Measurements from ENCODE around the gene GPBP1.
"Not testable (repeated sequence)": the region's sequence is repeated elsewhere in the genome, so short reads cannot be mapped to it uniquely, and the experiment has no call there.

The GPBP1 gene

DNA sequence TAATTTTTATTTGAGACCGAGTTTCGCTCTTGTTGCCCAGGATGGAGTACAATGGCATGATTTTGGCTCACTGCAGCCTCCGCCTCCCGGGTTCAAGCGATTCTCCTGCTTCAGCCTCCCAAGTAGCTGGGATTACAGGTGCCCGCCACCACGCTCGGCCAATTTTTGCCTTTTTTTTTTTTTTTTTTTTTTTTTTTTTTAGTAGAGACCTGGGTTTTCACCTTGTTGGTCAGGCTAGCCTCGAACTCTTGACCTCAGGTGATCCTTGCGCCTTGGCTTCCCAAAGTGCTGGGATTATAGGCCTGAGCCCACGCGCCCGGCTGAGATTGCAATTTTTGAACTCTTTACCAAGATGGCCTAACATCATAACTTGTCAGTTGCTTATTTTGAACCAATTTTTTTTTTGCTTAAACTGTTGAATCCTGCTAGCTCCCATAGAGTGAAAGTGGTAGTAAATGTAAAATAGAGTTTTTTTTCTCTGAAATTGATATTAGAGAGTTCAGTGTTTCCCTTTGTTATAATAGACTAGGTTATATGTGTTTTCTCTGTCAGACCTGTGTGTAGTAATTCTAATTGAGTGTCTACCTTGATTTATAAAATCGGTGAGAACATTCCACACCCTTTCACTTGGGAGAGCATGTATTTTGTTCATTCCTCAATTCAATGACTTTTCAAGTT lies 3.8 kb downstream of the GPBP1 start:
- DNase-seq = no peak

- DNase-seq = not testable (repeated sequence)
These were observed 4.4 kb downstream of the GPBP1 start for GRCh38 chr5:57178238-57178637.

DNA sequence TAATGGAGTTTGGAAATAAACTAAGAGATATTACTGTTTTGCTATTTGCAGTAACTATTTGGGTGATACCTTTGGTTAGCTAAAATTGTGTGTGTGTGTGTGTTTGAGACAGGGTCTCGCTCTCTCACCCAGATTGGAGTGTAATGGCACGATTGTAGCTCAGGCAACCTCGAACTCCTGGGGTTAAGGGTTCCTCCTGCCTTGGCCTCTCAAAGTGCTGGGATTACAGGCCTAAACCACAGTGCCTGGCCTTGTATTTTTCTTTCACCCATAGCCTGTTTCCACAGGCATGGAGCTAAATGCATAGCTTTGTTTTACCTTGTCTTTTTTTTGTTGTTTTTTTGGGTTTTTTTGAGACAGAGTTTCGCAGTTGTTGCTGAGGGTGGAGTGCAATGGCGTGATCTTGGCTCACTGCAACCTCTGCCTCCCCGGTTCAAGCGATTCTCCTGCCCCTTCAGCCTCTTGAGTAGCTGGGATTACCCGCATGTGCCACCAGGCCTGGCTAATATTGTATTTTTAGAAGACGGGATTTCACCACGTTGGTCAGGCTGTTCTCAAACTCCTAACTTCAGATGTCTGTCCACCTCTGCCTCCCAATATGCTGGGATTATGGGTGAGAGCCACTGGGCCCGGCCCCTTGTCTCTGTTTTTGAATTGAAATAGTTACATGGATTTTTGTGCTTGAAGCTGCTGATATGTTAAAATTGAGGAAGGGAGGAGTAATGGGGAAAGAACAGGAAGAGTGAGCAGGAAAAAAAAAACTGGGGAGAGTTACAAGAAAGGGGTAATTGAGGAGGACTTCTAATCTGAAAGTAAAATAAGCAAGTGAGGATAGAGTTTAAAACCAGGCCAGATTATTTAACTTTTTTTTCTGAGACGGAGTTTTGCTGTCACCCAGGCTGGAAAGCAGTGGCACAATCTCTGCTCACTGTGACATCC lies 5.7 kb downstream of the GPBP1 start:
- DNase-seq = no peak

GRCh38 chr5:57181154-57181553 lies 7.3 kb downstream of the GPBP1 start:
- DNase-seq = no peak

- peak; percentile 33 for DNase-seq
These were observed 10.5 kb downstream of the GPBP1 start for GRCh38 chr5:57184322-57184721.

DNA sequence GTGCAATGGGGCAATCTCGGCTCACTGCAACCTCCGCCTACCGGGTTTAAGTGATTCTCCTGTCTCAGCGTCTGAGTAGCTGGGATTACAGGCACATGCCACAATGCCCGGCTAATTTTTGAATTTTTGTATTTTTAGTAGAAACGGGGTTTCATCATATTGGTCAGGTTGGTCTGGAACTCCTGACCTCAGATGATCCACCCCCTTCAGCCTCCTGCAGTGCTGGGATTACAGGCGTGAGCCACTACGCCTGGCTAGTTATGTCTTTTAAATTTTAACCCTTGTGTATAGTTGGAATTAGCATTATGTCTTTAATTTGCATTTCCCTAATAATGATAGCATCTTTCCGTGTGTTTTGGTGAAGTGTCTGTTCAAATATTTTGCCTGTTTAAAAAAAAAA lies 11.5 kb downstream of the GPBP1 start:
- DNase-seq = no peak

- DNase-seq = no peak
These were observed 12.3 kb downstream of the GPBP1 start for GRCh38 chr5:57186194-57186593.

DNA sequence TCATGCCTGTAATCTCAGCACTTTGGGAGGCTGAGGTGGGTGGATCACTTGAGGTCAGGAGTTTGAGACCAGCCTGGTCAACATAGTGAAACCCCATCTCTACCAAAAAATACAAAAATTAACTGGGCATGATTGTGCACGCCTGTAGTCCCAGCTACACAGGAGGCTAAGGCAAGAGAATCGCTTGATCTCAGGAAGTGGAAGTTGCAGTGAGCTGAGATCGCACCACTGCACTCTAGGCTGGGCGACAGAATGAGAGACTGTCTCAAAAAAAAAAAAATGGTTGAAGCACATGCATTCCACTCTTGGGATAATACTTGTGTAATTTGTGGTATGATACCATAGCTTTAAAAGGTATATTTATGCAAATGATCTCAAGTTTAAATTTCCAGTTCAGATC lies 14.1 kb downstream of the GPBP1 start:
- DNase-seq = not testable (repeated sequence)

GRCh38 chr5:57189515-57189914 lies 15.7 kb downstream of the GPBP1 start:
- DNase-seq = no peak

GRCh38 chr5:57190593-57190992 lies 16.7 kb downstream of the GPBP1 start:
- DNase-seq = no peak

- DNase-seq = no peak
These were observed 17.3 kb downstream of the GPBP1 start for GRCh38 chr5:57191163-57191562.

- DNase-seq = no peak
These were observed 18.1 kb downstream of the GPBP1 start for GRCh38 chr5:57191986-57192385.

GRCh38 chr5:57192832-57193231 lies 19.0 kb downstream of the GPBP1 start:
- not testable (repeated sequence) for DNase-seq

GRCh38 chr5:57193757-57194413 lies 20.0 kb downstream of the GPBP1 start:
- DNase-seq = no peak

GRCh38 chr5:57194653-57195052 lies 20.8 kb downstream of the GPBP1 start:
- DNase-seq = no peak

DNA sequence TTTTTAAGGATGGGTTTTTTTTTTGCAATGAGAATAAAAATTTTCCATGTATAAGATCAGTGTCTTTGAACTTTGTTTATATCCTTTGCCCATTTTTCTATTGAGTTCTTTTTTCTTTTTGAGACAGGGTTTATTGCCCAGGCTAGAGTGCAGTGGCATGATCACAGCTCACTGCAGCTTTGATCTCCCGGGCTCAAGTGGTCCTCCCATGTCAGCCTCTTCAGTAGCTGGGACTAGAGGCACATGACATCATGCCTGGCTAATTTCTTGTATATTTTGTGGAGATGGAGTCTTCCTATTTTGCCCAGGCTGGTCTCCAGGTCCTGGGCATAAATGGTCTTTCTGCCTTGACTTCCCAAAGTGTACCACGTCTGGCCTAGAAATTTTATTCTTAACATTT lies 21.2 kb downstream of the GPBP1 start:
- peak; percentile 15 for DNase-seq

- no peak for DNase-seq
These were observed 26.0 kb downstream of the GPBP1 start for GRCh38 chr5:57199866-57200265.

DNA sequence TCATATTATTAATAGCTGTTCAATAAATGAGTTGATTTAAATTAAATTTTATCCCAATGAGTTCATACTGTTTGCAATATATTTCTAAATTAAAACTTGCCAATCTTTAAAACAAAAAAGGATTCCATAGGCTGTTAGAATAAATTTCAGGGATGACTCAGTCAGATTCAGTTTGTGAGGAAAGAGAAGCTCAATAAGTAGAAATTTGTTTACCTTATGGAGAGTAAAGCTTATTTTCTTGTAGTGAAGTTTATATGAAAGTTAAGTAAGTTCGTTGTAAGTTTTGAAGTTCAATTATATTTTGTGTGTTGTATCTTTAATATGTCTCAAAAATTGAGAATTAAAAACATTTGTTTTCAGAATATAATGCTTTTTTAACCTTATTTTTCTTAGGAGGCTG lies 29.0 kb downstream of the GPBP1 start:
- DNase-seq = no peak

DNA sequence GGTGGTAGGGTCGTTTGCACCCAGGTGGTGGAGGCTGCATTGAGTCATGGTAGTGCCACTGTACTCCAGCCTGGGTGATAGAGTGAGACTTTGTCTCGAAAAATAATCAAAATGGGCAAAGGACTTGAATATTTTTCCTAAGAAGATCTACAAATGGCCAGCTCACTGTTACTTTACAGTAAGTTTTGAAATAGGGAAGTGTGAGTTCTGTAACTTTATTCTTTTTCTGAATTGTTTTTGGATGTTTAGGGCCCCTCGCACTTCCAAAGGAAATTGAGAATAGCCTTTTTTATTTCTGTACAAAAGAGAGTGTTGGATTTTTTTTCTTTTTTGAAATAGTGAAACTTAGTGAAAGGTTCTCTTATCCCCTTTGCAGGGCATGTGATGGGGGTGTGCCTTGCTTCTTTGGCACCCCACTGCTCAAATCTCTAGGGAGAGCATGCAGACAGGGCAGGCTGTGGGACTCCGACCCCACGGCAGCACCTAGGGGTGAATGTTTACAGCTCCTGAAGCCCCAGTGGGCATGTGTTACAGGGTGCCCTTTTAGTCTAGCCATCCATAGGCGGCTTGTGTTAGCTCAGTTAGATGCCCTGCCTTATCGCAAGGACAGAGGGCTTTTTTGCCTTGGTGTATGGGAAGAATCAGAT lies 33.3 kb downstream of the GPBP1 start:
- DNase-seq = no peak

DNA sequence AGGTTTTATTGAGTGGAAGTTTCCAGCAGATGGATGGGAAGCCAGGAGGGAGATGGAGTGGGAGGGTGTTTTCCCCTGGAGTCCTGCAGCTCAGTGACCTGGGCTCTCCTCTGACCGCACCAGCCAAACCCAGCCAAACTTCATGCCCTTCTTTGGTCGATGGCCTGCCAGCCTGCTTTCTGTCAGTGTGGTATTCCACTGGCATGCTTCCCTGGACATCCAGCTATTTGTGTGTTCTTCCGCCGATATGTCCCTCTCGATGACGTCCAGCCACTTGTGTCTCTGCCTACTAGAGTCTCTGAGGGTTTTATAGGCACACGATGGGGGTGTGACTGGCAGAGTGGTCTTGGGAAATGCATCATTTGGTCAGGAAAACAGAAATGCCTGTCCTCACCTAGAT lies 33.8 kb downstream of the GPBP1 start:
- no peak for DNase-seq

- DNase-seq = peak; percentile 13
These were observed 35.6 kb downstream of the GPBP1 start for GRCh38 chr5:57209316-57210040.

DNA sequence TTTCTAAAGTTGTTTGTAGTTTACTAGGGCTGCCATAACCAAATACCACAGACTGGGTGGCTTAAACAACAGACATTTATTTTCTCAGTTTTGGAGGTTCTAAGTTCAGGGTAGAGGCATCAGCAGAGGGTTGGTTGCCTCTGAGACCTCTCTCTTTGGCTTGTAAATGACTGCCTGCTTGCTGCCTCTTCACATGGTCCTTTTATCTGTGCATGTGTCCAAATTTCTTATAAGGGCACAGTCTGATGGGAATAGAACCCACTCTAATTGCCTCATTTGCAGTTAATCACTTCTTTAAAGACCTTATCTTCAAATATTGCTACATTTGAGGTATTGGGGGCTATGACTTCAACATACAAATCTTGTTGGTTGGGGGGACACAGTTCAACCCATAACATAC lies 36.8 kb downstream of the GPBP1 start:
- DNase-seq = no peak

DNA sequence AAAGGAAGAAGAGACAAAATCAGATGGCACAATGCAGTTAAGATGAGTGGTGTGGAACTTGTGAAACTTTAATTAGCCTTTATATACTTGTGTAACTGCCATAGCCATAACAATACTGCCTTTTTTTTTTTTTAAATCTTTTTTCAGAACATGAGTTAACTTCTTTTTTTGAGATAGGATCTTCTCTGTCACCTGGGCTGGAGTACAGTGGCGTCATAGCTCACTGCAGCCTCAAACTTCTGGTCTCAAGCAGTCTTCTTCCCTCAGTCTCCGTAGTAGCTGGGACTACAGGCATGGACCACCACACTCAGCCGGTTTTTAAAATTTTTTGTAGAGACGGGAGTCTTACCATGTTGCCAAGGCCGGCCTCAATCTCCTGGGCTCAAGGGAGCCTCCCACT lies 37.2 kb downstream of the GPBP1 start:
- DNase-seq = no peak

All from DMS53 (cell line).